NCI-H510A treated with DMSO at 0.1 percent for 48 hours (cell line): ENCODE measurements around the gene KCNIP2.

Experiments used
- DNase-seq: peaks from one replicate; lab custom pipeline; 2025; lab: John Stamatoyannopoulos, UW

KCNIP2 gene

DNA sequence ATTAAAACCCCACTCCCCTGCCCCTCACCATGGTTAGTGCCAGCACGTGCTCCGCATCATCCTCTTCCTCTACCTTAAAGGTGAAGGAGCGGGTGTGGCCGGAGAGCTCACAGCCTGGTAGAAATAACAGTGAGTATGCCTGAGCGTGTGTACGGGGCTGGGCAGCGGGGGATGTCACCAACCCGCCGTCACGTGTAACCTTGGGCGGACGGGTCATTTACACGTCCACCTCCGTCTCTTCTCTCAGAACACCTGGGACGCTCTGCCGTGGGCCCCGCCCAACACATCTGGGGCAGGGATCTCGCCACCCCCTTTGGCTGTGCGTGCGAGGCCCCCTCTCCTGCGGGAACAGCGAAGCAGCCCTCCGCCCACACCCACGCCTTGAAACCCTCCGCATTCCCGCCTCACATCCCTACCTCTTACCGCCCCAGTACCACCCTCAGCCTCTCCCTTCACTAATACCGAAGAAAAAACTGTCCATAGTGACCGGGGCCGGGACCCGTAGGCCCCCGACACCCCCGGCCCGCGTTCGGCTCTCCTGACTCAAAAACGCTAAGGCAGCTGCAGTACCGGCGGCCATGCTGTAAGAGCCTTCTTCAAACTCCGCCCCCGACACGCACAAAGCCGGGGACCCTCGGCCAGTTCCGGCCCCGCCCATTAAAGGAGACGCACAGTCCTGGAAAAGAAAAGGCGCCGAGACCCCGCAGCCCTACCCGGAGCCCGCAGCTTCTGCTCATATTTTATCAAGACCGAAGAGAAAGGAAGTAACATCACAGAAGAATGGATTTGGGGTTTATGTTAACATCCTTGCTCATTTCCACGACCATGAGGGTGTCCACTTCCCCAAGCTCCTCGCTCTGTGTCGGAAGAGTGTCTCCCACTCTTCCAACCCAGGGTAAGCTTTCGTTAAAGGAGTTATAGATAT is 60.5 kb downstream of the KCNIP2 start, which contains the start of gene NPM3:
Gene NPM3 (minus strand): TSS at position 636 of the 925 bp plus-strand sequence. CDS start 56 bp downstream, at position 580.
- DNase-seq: peak; percentile 79

DNA sequence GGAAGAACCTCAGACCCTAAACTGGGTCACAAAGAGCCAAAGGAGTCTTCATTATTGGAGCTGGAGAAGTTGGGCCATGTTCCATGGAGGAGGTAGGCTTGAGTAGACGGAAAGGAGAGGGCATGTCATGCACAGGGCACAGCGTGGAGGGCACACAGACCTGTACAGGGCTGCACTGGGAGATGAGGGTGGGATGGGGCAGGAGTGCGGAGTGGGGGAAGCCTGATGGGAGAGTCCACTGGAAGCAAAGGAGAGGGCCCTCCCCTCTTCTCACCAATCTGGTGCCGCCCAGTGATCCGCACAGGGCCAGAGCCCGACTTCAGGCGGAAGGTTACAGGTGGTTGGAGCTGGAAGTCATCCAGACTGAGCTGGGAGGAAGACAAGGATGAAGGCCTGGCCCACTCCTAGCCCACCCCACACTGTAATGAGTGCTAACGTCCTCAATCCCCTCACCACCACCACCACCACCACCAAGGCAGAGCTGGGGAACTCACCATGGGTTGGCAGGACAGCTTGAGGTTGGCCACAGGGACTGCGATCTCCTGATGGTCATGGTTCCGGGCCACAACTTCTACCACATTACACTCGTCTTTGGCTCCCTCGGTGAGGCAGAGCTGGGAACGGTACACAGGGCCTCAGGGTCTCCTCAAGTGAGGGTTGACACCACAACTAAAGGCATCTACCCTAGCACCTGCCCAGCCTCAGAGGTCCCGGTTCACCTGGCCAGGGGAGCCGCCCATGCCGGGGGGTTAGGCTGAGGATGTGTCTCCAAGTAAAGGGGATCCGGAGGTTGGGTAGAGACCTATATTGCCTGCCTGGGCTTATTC is 61.4 kb downstream of the KCNIP2 start:
- no peak for DNase-seq

DNA sequence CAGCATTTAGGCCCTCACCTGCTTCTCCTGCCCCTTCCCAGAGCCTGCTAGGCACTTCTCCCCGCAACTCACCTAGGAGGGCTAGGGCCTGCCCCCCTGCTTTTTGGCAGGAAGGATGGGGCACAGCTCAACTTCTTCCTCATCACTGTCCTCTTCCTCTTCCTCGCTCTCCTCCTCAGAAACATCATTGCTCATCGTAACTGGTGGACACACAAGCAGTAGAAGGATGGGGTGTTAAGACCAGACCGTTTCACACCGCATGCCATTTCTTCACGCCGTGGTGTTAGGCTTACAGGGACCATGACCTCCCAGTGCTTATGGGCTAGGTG is 62.0 kb downstream of the KCNIP2 start:
- no peak for DNase-seq

DNA sequence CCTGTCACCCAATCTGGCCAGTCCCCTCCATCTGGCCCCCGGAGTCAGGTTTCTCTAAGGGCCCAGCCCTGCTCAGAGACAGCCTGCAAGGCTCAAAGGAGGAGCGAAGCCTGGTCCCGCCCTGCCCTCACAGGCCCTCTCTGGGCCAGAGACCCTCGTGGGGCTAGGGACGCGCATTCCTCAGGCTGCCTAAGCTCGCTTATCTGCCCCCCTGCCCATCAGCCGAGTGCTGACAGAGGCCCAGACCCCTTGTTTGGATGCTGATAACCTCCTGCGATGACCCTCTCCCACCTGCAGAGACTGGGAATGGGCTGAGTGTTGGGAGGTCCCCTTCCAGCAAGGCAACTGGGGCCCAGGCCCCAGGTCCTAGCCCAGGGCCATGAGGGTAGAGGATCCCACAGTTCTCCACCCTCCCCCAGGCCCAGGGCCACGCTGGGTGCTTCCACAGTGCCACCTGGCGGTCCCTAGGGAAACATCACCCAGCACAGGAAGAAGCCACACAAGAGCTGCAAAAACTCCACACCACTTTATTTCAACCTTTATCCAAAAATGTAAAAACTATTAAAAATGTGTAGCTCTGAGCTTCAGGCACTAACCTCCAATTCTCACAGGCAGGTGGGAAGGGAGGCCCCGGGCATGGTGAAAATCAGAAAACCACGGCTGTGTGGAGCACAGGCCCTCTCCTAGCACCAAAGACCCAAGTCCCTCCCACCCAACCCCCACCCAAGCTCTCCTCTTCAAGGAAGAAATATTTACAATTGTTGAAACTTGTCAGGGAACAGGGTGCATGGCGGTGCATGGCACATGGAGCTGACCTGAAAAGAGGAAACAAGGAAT is 62.6 kb downstream of the KCNIP2 start:
- DNase-seq: peak; percentile 25

DNA sequence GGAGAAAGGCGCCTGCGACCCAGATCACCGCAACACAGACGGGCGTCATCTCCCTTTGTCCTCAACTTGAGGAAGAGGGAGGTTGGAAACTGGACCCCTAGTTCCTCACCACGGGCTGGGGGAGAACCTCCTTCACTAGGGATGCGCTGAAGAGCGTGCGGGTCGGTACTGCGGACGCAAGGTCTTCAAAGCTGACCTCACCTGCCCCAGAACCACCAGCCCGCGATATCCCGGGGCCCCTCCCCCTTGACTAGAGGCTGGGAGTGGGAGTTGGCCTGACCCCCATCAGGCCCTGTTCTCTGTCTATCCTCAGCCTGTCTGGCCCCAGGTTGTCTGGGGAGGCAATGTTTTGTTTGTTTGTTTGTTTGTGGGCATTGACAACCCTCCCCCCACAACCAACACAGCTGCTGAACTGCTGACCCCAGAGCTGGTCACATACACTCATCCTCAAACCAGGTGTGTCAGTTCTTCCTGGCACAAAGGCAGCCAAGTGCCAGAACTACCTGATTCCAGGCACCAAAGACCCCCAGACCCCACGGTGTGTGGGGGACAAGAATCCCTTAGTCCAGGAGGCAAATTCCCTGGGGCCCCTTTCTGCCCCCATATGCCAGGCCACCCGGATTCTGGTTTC is 63.3 kb downstream of the KCNIP2 start:
- DNase-seq: no peak

DNA sequence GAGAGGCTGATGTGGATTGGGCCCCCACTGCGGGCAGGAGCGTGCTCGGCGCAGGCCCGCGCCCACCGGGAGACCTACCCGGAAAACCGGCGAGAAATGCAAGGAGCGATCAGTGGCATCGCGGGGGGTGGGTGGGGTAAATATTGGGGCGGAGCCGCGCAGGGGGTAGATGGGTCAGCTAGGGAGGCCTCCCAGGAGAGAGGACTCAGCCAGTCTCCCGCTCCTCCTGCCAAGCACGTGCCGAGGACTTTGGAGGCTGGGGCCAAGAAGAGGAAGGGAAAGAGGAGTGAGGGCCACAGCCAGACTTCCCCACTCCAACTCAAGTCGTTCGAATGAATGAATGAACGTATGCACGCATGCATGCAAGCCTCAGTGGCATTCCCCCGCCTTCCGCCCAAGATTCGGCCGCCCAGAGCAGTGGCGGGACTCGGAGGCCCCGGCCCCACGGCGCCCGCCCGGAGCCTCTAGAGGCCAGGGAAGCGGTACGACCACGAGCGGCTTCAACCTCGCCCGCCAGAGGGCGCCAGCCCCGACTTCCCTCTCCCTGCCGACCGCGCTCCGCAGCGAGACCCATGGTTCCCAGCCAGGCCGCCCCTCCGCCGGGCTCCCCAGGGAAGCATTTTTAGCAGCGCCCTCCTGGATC is 63.9 kb downstream of the KCNIP2 start:
- no peak for DNase-seq

DNA sequence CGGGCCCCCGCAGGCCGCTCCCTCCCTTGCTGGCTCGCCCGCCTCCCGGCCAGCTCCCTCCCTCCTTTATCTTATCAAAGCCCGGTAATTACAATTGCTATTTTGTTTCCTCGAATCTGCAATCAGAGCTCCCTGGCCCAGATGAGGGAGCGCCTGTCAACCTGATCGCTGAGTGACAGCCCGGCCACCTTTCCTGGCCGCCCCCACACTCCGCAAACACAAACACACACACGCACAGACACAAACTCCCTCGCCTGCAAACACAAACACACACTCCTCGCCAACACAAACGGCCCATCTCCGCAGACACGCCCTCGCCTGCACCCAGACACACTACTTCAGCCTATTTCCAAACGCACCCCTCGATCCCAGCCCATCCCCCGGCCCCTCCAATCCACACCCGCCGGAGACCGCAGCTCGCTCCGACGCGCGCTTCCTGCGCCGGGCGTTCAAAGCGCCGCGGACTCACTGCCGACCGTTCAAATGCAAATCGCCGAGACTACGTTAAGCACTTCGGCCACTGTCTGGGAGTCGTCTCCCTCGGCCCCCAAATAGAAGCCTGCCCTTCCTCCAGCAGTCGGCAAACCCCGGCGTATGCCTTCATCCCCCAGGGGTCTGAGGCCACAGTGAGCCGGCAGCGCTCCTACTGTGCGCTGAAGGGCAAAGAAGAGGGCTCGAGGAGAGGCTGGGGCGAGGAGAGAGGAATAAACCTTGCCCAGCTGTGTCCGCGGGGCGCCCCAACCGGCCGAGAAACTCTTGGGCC is 64.6 kb downstream of the KCNIP2 start:
- DNase-seq: no peak

DNA sequence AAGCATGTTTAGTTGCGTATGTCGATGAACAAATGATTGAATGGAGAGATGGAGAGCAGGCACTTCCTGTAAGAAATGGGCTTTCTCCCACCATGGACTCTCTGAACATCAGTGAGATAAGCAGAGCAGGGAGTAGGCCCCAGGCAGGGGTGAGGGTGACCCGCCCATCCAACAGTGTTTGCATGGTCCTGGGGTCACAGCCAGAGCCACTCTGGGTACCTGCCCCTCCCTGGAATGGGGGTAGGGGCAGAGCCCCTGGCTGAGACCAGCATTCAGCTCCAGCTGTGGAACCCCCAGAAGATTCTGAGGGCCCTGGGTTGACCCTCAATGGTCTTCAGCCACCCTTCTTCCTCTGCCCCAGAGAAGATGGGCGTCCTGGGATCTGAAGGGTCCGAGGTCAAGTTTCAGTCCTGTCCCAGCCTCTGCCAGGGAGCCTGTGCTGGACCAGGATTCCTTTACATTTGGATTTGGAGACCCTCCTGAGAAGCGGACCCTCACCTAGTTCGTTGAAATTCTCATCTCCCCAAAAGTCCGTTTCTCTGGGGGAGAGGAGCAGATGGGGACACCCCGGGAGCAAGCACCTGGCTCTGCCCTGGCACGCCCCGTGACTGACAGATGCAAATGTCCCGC is 65.3 kb downstream of the KCNIP2 start:
- DNase-seq: no peak

DNA sequence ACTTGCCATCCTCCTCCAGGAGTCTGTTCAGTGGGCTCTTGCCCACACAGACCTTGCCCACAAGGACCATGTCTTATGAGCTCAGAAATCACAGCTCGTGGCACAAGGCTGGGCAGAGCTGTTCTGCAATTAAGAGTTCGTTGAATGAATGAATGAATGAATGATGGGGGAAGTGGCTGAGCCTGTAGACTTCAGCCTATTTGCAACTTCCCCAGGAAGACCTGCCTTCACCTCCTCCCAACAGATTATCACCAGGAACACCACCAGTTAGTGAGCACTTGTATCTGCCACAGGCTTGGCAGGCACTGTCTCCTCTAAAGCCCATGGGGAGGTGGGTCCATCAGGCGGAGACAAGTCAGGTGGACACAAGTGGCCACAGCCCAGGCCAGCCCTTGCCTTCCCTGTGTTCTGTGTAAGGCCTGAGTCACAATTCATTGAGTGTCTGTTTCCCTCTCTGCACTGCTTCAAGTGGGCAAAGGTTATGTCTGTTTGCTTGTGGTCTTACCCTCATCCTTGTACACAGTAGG is 65.9 kb downstream of the KCNIP2 start:
- no peak for DNase-seq

DNA sequence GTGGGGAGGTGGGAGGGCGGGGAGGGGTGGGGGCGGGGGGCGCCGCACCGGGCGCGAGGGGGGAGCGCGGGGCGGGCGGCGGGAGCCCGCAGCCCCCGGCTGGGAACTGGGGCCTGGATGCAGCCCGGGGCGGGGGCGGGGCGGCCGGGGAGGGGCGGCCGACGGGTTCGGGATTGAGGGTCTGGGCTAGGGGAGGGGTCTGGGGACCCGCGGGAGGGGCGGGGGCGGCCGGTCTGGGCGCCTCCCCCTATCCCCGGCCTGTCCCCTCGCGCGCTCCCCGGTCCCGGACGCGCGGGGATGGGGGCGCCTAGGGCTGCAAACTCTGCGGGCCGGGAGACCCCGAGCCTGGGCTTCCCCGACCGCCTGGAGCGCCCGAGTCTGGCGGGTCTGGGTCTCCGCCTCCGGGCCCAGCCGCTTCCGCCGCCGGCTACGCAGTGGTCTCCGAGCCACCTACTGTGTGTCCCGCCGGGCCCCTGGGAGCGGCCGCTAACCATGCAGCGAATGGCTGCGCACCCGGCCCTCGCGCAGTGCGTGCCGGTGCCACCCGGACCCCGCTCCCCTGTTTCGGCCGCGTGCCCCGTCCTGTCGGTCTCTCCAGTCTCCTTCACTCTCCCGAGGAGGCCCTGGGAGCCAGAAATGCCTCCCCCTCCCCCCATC is 67.3 kb downstream of the KCNIP2 start:
- no peak for DNase-seq
